Hepatocyte (in vitro differentiated cells): ENCODE data around the gene ERG. TPM values are rescaled to one million over a fixed set of nuclear protein-coding genes. Genes with fewer than 3 reads are reported as not detected.

Experiments
- DNase-seq: peaks from one replicate; pipeline ENCODE4 v3.0.0-alpha.2; 2016; ENCODE audit warnings: low spot score
- H2AFZ ChIP-seq: fragments of 200-600 bp; sonication (generic); 2 replicates; pipeline ENCODE4 v1.6.0; 2016; ENCODE audit warnings: antibody characterized with exemption, mild to moderate bottlenecking
- H3K27ac ChIP-seq: fragments of 200-600 bp; sonication (generic); 2 replicates; pipeline ENCODE4 v1.5.1; 2016; ENCODE audit warnings: mild to moderate bottlenecking
- H3K27me3 ChIP-seq: fragments of 200-600 bp; sonication (generic); 2 replicates; pipeline ENCODE4 v1.6.1; 2016
- H3K36me3 ChIP-seq: fragments of 200-600 bp; sonication (generic); replicated peaks from 2 replicates; pipeline ENCODE4 v1.5.1; 2016; ENCODE audit warnings: low read depth; ENCODE audit not compliant: insufficient read depth
- H3K4me1 ChIP-seq: fragments of 200-600 bp; sonication (generic); 2 replicates; pipeline ENCODE4 v1.5.1; 2016; ENCODE audit warnings: mild to moderate bottlenecking, moderate library complexity; ENCODE audit not compliant: insufficient read depth
- H3K4me2 ChIP-seq: fragments of 200-600 bp; sonication (generic); 2 replicates; pipeline ENCODE4 v1.6.0; 2016
- H3K4me3 ChIP-seq: fragments of 200-600 bp; sonication (generic); 2 replicates; pipeline ENCODE4 v1.5.1; 2016; ENCODE audit warnings: mild to moderate bottlenecking
- H3K79me2 ChIP-seq: fragments of 200-600 bp; sonication (generic); 2 replicates; pipeline ENCODE4 v1.6.0; 2017; ENCODE audit warnings: mild to moderate bottlenecking
- H3K9me2 ChIP-seq: fragments of 200-600 bp; sonication (generic); replicated peaks from 2 replicates; pipeline ENCODE4 v1.6.0; 2017; ENCODE audit warnings: mild to moderate bottlenecking; ENCODE audit not compliant: insufficient read depth
- H3K9me3 ChIP-seq: fragments of 200-600 bp; sonication (generic); 2 replicates; pipeline ENCODE4 v1.5.1; 2016; ENCODE audit warnings: low read depth, mild to moderate bottlenecking
- H4K20me1 ChIP-seq: fragments of 200-600 bp; sonication (generic); 2 replicates; pipeline ENCODE4 v1.6.0; 2016; ENCODE audit warnings: mild to moderate bottlenecking; ENCODE audit not compliant: insufficient read depth, poor library complexity, severe bottlenecking
- EZH2 ChIP-seq: fragments of 200-600 bp; sonication (generic); IDR thresholded peaks from 2 replicates; pipeline ENCODE4 v1.6.1; 2016; ENCODE audit warnings: antibody characterized with exemption, mild to moderate bottlenecking, borderline replicate concordance
- EZH2phosphoT487 ChIP-seq: fragments of 200-600 bp; sonication (generic); IDR thresholded peaks from one replicate; pipeline ENCODE4 v1.6.1; 2018; ENCODE audit warnings: antibody characterized with exemption, mild to moderate bottlenecking, low read depth, moderate library complexity; ENCODE audit not compliant: unreplicated experiment, severe bottlenecking
- WGBS: methylation state at CpG from one replicate; pipeline ENCODE4 v1.1.6; 2016; ENCODE audit warnings: low lambda C conversion rate; ENCODE audit errors: missing lambda C conversion rate; 5-methylcytosine and 5-hydroxymethylcytosine counted together
- polyA plus RNA-seq: library from polyadenylated mRNA; unstranded; fragments of >200 nt; fragmentation: Nextera tagmentation; extraction: Ambion mirVana; gene quantifications from 2 replicates; pipeline ENCODE4 v1.2.1, GENCODE V29; 2016
- total RNA-seq: library from RNA; depleted of rRNA; stranded (reverse); fragments of >200 nt; gene quantifications from 2 replicates; pipeline ENCODE4 v1.2.3, GENCODE V29; 2014
- TF ChIP-seq, protein P1 (sequence below): fragments of 200-600 bp; sonication (generic); IDR thresholded peaks from 2 replicates; pipeline ENCODE4 v1.5.1; 2016; ENCODE audit warnings: antibody characterized with exemption, mild to moderate bottlenecking; ENCODE audit not compliant: poor library complexity

ERG gene
- total and polyA plus RNA-seq, 2 experiments from 2014 or later: 2.5 to 5.1 TPM

DNA sequence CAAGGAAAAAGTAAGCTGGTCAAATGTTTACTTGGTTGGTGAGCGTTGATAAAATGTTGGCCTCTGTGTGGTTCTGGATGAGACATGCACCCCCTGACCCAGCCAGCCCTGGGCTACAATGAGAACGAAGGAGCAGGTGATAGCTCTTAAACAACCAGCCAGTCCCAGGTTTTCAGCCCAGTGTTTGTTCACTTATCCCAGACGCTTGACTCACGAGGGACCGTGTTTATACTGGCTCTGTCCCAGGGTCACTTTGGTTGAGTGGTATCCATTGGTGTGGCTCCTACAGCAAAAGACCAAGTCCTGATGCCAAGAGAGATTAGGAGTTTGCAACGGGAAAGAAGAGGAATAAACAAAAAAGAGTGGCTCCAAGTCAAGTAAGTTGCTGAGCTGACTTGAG is 154.6 kb downstream of the ERG start:
- Histone ChIP-seq H3K9me2 (no peaks in the 10 kb centered on the region), H3K4me3 (no peak overlapping the region), H3K36me3 (no peaks in the 10 kb centered on the region), H3K4me1 (no peaks in the 10 kb centered on the region), H3K79me2 (no peaks in the 10 kb centered on the region), H2AFZ (no peak overlapping the region), H3K9me3 (no peaks in the 10 kb centered on the region), H3K27ac (no peak overlapping the region), H3K27me3 (no peaks in the 10 kb centered on the region), H4K20me1 (no peaks in the 10 kb centered on the region), H3K4me2 (no peak overlapping the region)
- TF ChIP-seq EZH2phosphoT487 (no peak), EZH2 (no peak)
- TF ChIP-seq, protein P1, sequence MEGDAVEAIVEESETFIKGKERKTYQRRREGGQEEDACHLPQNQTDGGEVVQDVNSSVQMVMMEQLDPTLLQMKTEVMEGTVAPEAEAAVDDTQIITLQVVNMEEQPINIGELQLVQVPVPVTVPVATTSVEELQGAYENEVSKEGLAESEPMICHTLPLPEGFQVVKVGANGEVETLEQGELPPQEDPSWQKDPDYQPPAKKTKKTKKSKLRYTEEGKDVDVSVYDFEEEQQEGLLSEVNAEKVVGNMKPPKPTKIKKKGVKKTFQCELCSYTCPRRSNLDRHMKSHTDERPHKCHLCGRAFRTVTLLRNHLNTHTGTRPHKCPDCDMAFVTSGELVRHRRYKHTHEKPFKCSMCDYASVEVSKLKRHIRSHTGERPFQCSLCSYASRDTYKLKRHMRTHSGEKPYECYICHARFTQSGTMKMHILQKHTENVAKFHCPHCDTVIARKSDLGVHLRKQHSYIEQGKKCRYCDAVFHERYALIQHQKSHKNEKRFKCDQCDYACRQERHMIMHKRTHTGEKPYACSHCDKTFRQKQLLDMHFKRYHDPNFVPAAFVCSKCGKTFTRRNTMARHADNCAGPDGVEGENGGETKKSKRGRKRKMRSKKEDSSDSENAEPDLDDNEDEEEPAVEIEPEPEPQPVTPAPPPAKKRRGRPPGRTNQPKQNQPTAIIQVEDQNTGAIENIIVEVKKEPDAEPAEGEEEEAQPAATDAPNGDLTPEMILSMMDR: no peak
- peak; percentile 39 for DNase-seq
- WGBS: 35% methylated on average over 6 of the region's 6 CpGs

DNA sequence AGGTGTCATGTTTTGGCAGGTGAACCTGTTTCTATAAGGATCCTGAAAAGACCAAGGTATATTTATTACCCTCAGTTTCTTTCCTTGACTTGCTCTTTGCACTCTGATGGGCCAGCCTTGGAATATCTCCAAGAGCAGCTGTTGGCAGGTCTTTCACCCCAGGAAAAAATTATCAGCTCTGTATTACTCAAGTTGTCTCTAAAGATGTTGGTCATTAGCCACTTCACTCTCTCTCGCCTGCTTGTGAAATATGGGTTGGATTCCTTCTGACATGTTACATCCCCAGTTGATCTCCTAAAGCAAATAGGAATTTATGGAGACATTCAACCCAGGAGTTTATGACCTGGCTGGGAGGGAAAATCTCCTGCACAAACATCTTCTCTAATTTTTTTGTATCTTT is 155.5 kb downstream of the ERG start:
- Histone ChIP-seq H3K4me1 (no peaks in the 10 kb centered on the region), H3K27me3 (no peaks in the 10 kb centered on the region), H2AFZ (no peak overlapping the region), H3K79me2 (no peaks in the 10 kb centered on the region), H3K4me3 (no peak overlapping the region), H3K36me3 (no peaks in the 10 kb centered on the region), H4K20me1 (no peaks in the 10 kb centered on the region), H3K27ac (no peak overlapping the region), H3K9me2 (no peaks in the 10 kb centered on the region), H3K9me3 (no peaks in the 10 kb centered on the region), H3K4me2 (no peak overlapping the region)
- TF ChIP-seq EZH2phosphoT487: no peak
- TF ChIP-seq, protein P1: no peak
- TF ChIP-seq EZH2: no peak
- WGBS: 67% methylated on average over 1 of the region's 1 CpG
- no peak for DNase-seq

DNA sequence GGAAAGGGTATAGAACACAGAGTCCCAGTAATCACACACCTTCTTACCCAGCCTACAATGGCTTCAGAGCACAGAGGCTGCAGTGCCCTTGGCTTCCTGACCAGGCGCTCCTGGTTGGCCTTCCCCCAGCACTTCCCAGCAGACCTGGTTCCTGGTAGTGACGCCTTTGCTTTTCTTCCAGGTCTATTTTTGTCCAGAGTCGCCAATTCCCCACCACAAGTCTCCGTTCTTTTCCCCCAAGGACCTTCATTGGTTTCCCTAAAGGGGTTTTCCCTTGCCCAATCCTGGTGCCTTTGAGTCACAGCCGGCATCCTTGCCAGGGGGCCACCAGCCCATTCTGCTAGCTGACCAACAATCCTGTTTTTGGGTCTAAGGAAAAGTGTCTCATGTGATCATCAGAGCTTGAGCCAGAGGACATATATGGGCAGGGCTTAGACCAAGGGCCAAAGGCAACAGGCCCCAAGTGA is 156.7 kb downstream of the ERG start:
- Histone ChIP-seq H3K36me3 (no peaks in the 10 kb centered on the region), H3K79me2 (no peaks in the 10 kb centered on the region), H3K27me3 (no peaks in the 10 kb centered on the region), H2AFZ (no peak overlapping the region), H3K4me2 (no peak overlapping the region), H3K27ac (no peak overlapping the region), H4K20me1 (no peaks in the 10 kb centered on the region), H3K4me1 (no peaks in the 10 kb centered on the region), H3K9me3 (no peaks in the 10 kb centered on the region), H3K9me2 (no peaks in the 10 kb centered on the region), H3K4me3 (no peak overlapping the region)
- TF ChIP-seq EZH2phosphoT487 (no peak), EZH2 (no peak)
- TF ChIP-seq, protein P1: no peak
- WGBS: 95% methylated on average over 5 of the region's 5 CpGs
- no peak for DNase-seq

DNA sequence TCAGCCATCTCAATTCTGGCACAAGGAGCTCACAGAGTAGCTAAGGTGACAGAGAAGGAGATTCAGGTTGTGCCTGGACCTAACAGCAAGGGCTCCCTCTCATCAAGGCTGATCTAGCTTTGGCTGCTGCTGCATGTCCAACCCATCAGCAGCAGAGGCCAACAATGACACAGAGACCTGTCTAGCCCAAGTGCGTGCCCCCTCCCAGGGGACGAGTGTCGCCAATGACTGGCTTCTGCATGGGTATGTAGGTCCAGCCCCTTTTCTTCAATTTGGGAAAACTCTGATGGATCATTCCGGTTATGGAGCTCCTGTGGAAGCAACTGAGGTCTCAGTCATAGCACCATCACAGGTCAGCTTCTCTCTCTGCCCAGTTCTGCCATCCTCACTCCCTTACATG is 158.1 kb downstream of the ERG start:
- H3K4me3 ChIP-seq: no peak overlapping the region
- no peaks in the 10 kb centered on the region for H3K36me3 ChIP-seq
- H4K20me1 ChIP-seq: no peaks in the 10 kb centered on the region
- TF ChIP-seq EZH2 (no peak), EZH2phosphoT487 (no peak)
- TF ChIP-seq, protein P1: no peak
- no peak overlapping the region for H3K4me2 ChIP-seq
- WGBS: 96% methylated on average over 4 of the region's 4 CpGs
- H2AFZ ChIP-seq: no peak overlapping the region
- no peaks in the 10 kb centered on the region for H3K27me3 ChIP-seq
- H3K79me2 ChIP-seq: no peaks in the 10 kb centered on the region
- H3K4me1 ChIP-seq: no peaks in the 10 kb centered on the region
- no peaks in the 10 kb centered on the region for H3K9me2 ChIP-seq
- no peak for DNase-seq
- no peak overlapping the region for H3K27ac ChIP-seq
- H3K9me3 ChIP-seq: no peaks in the 10 kb centered on the region
